Ectodermal cell (in vitro differentiated cells): Measurements from ENCODE around the gene RPL12.

Source experiments
- H3K27ac ChIP-seq: 2 replicates; pipeline ENCODE4 v1.7.0; 2013; ENCODE audit warnings: mild to moderate bottlenecking, low read depth, low read length; ENCODE audit not compliant: insufficient read depth, poor library complexity, severe bottlenecking
- H3K27me3 ChIP-seq: 2 replicates; pipeline ENCODE4 v1.7.0; 2013; ENCODE audit warnings: mild to moderate bottlenecking, low read length; ENCODE audit not compliant: insufficient read depth, control insufficient read depth, poor library complexity, severe bottlenecking
- H3K36me3 ChIP-seq: one replicate; pipeline ENCODE4 v1.7.0; 2013; ENCODE audit warnings: low read length; ENCODE audit not compliant: control insufficient read depth, insufficient read depth
- H3K4me1 ChIP-seq: one replicate; pipeline ENCODE4 v1.7.0; 2013; ENCODE audit warnings: low read length; ENCODE audit not compliant: control insufficient read depth, insufficient read depth
- H3K4me3 ChIP-seq: 2 replicates; pipeline ENCODE4 v1.7.0; 2013; ENCODE audit warnings: low read depth, low read length, control low read depth; ENCODE audit not compliant: insufficient read depth
- H3K9me3 ChIP-seq: 2 replicates; pipeline ENCODE4 v1.7.0; 2013; ENCODE audit warnings: mild to moderate bottlenecking, low read length, moderate library complexity; ENCODE audit not compliant: control insufficient read depth
- WGBS, 2 experiments: methylation state at CpG; one replicate each; pipeline ENCODE4 v1.1.7; 2013; ENCODE audit warnings: missing lambda C conversion rate in 2 of 2; 5-methylcytosine and 5-hydroxymethylcytosine counted together

The RPL12 gene

GRCh38 chr9:127492616-127493015 lies 41.4 kb upstream of the RPL12 start:
- Histone ChIP-seq H3K4me1 (no peaks in the 10 kb centered on the region), H3K4me3 (no peak overlapping the region), H3K27ac (no peak overlapping the region), H3K36me3 (no peaks in the 10 kb centered on the region), H3K9me3 (no peaks in the 10 kb centered on the region), H3K27me3 (no peaks in the 10 kb centered on the region)
- WGBS, 2 experiments, result 81 to 83% methylated on average over 14 of the region's 14 CpGs

- H3K4me1 ChIP-seq, result no peaks in the 10 kb centered on the region
- WGBS, 2 experiments, result 93 to 95% methylated on average over 10 of the region's 10 CpGs
- H3K27me3 ChIP-seq, result no peaks in the 10 kb centered on the region
- no peaks in the 10 kb centered on the region for H3K36me3 ChIP-seq
- no peak overlapping the region for H3K27ac ChIP-seq
- no peak overlapping the region for H3K4me3 ChIP-seq
- H3K9me3 ChIP-seq, result no peaks in the 10 kb centered on the region
Observed at GRCh38 chr9:127491516-127491915, 40.3 kb upstream of the RPL12 start.

- Histone ChIP-seq H3K4me3 (no peak overlapping the region), H3K27me3 (no peaks in the 10 kb centered on the region), H3K36me3 (no peaks in the 10 kb centered on the region), H3K27ac (no peak overlapping the region), H3K4me1 (no peaks in the 10 kb centered on the region), H3K9me3 (no peaks in the 10 kb centered on the region)
- 95% methylated on average over 9 of the region's 9 CpGs for WGBS, 2 experiments
Observed at GRCh38 chr9:127490535-127491230, 39.5 kb upstream of the RPL12 start.

- no peaks in the 10 kb centered on the region for H3K4me1 ChIP-seq
- H3K27me3 ChIP-seq, result no peaks in the 10 kb centered on the region
- 54 to 57% methylated on average over 22 of the region's 22 CpGs for WGBS, 2 experiments
- no peak overlapping the region for H3K27ac ChIP-seq
- no peak overlapping the region for H3K4me3 ChIP-seq
- H3K9me3 ChIP-seq, result no peaks in the 10 kb centered on the region
- no peaks in the 10 kb centered on the region for H3K36me3 ChIP-seq
Observed at GRCh38 chr9:127489471-127490115, 38.4 kb upstream of the RPL12 start.

- 87 to 89% methylated on average over 7 to 8 of the region's 8 CpGs for WGBS, 2 experiments
- Histone ChIP-seq H3K9me3 (no peaks in the 10 kb centered on the region), H3K36me3 (no peaks in the 10 kb centered on the region), H3K27ac (no peak overlapping the region), H3K4me3 (no peak overlapping the region), H3K27me3 (no peaks in the 10 kb centered on the region), H3K4me1 (no peaks in the 10 kb centered on the region)
Observed at GRCh38 chr9:127488946-127489345, 37.7 kb upstream of the RPL12 start.

GRCh38 chr9:127485995-127486394 lies 34.8 kb upstream of the RPL12 start:
- no peaks in the 10 kb centered on the region for H3K9me3 ChIP-seq
- WGBS, 2 experiments, result 91% methylated on average over 11 of the region's 11 CpGs
- H3K27ac ChIP-seq, result no peak overlapping the region
- no peaks in the 10 kb centered on the region for H3K27me3 ChIP-seq
- H3K4me1 ChIP-seq, result no peaks in the 10 kb centered on the region
- H3K4me3 ChIP-seq, result no peak overlapping the region
- no peaks in the 10 kb centered on the region for H3K36me3 ChIP-seq

- Histone ChIP-seq H3K27me3 (no peaks in the 10 kb centered on the region), H3K27ac (no peak overlapping the region), H3K9me3 (no peaks in the 10 kb centered on the region), H3K4me1 (no peaks in the 10 kb centered on the region), H3K36me3 (no peaks in the 10 kb centered on the region), H3K4me3 (no peak overlapping the region)
- WGBS, 2 experiments, result 97% methylated on average over 9 of the region's 9 CpGs
Observed at GRCh38 chr9:127482662-127483061, 31.5 kb upstream of the RPL12 start.

- Histone ChIP-seq H3K4me1 (no peaks in the 10 kb centered on the region), H3K27me3 (no peaks in the 10 kb centered on the region), H3K27ac (no peak overlapping the region), H3K4me3 (no peak overlapping the region), H3K9me3 (no peaks in the 10 kb centered on the region), H3K36me3 (no peaks in the 10 kb centered on the region)
- WGBS, 2 experiments, result 89 to 91% methylated on average over 17 of the region's 17 CpGs
Observed at GRCh38 chr9:127479507-127480081, 28.4 kb upstream of the RPL12 start.

GRCh38 chr9:127474592-127474991 lies 23.4 kb upstream of the RPL12 start:
- Histone ChIP-seq H3K4me1 (no peaks in the 10 kb centered on the region), H3K4me3 (no peak overlapping the region), H3K27ac (no peak overlapping the region), H3K27me3 (no peaks in the 10 kb centered on the region), H3K9me3 (no peaks in the 10 kb centered on the region), H3K36me3 (no peaks in the 10 kb centered on the region)
- WGBS, 2 experiments, result 92 to 94% methylated on average over 5 of the region's 5 CpGs

- 92 to 95% methylated on average over 4 of the region's 4 CpGs for WGBS, 2 experiments
- Histone ChIP-seq H3K27ac (no peak overlapping the region), H3K4me3 (no peak overlapping the region), H3K4me1 (no peaks in the 10 kb centered on the region), H3K9me3 (no peaks in the 10 kb centered on the region), H3K27me3 (no peaks in the 10 kb centered on the region), H3K36me3 (no peaks in the 10 kb centered on the region)
Observed at GRCh38 chr9:127473932-127474331, 22.7 kb upstream of the RPL12 start.
